ENCODE data around the gene PDE3A. TPM values are rescaled to one million over a fixed set of nuclear protein-coding genes. Genes with fewer than 3 reads are reported as not detected.

PDE3A gene
- total RNA-seq, 1 donor from 2014 or later, result 0.14 TPM

DNA sequence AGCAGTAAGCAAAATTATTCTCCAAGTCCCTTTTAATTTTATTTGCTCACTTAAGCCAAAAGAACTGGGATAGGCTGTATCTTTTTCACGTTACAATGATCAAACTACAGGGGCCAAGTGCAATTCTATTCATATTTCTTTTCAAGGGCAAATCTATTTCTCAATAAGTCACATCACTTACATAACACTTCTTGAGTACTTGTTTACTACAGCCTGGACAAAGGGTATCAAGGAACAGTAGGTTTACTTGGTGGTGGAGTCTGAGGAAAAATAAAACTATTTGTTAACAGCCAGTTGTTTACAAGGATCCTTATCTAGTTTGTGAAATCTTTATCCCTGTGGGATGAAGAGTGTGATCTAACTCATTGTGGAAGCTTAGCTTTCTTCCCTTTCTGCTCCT lies 72.1 kb downstream of the PDE3A start:
- Mint-ChIP-seq H3K27ac (no peak overlapping the region), H3K27me3 (ENCODE audit: low read depth) (no peaks in the 10 kb centered on the region), H3K4me3 (ENCODE audit: low read depth) (no peak overlapping the region), H3K36me3 (ENCODE audit: low read depth) (no peaks in the 10 kb centered on the region), H3K9me3 (no peaks in the 10 kb centered on the region), H3K4me1 (ENCODE audit: low read depth) (no peaks in the 10 kb centered on the region)
- DNase-seq (ENCODE audit: low spot score), result no peak
- intact Hi-C loops (cut with micrococcal nuclease), result no loop called here

DNA sequence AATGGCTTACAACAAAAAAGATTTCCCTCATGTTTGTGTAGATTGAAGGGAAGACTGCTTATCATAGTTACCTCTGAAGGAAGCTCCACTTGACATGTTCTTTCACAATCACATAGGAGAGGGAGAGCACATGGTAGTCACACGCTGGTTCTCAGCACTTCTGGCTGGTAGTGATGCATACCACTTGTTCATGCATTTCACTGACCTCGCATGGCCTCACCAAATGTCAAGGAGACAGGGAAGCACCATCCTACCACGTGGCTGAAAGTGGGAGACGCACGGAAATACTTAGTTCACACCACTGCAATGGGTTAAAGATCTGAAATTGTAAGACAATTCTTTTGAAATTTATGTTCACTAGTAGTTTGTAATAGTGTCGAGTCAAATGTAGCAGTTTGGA lies 74.0 kb downstream of the PDE3A start:
- Mint-ChIP-seq H3K36me3 (ENCODE audit: low read depth) (no peaks in the 10 kb centered on the region), H3K27ac (no peak overlapping the region), H3K4me3 (ENCODE audit: low read depth) (no peak overlapping the region), H3K9me3 (no peaks in the 10 kb centered on the region), H3K27me3 (ENCODE audit: low read depth) (no peaks in the 10 kb centered on the region), H3K4me1 (ENCODE audit: low read depth) (no peaks in the 10 kb centered on the region)
- DNase-seq (ENCODE audit: low spot score), result no peak
- intact Hi-C loops (cut with micrococcal nuclease), result no loop called here

DNA sequence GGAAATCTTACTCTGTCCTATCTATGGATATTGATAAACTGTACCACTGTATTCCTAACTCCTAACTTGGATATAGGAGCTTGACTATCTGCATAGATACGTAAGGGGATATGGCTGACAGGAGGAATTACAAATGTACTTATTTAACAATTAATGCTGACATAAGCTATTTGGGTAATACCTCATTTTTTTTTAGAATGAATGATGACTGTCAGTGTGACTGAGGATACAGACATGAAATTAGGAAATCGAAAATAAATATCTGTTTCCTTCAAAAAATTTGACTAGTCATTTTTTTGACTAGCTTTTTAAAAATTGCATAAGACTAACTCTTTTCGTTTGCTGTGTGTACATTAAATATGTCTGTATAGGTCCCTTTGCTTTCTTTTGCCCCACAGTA lies 74.9 kb downstream of the PDE3A start:
- H3K4me1 Mint-ChIP-seq (ENCODE audit: low read depth), result no peaks in the 10 kb centered on the region
- H3K9me3 Mint-ChIP-seq, result no peaks in the 10 kb centered on the region
- H3K4me3 Mint-ChIP-seq (ENCODE audit: low read depth), result no peak overlapping the region
- intact Hi-C loops (cut with micrococcal nuclease), result no loop called here
- no peaks in the 10 kb centered on the region for H3K36me3 Mint-ChIP-seq (ENCODE audit: low read depth)
- H3K27ac Mint-ChIP-seq, result no peak overlapping the region
- no peaks in the 10 kb centered on the region for H3K27me3 Mint-ChIP-seq (ENCODE audit: low read depth)
- DNase-seq (ENCODE audit: low spot score), result no peak

DNA sequence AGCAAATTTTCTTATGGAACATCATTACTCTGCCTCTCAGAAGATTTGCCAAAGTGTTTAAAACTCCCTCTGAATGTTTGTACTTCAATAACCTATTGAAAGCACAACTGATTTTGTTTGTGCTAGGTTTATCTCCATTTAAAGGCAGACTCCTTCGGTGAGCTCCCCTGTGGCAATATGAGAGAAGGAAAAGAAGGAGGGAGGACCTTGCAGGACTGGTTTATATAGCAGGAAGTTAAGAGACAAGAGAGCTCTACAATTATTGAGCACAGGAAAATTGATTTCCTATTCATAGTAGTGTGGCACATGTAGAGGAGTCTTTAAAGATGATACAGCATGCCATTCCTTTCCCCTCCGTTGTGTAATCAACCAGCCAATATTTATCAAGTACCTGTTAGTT lies 75.5 kb downstream of the PDE3A start:
- Mint-ChIP-seq H3K36me3 (ENCODE audit: low read depth) (no peaks in the 10 kb centered on the region), H3K4me3 (ENCODE audit: low read depth) (no peak overlapping the region), H3K27me3 (ENCODE audit: low read depth) (no peaks in the 10 kb centered on the region), H3K27ac (no peak overlapping the region), H3K4me1 (ENCODE audit: low read depth) (no peaks in the 10 kb centered on the region), H3K9me3 (no peaks in the 10 kb centered on the region)
- no peak for DNase-seq (ENCODE audit: low spot score)
- intact Hi-C loops (cut with micrococcal nuclease), result no loop called here

DNA sequence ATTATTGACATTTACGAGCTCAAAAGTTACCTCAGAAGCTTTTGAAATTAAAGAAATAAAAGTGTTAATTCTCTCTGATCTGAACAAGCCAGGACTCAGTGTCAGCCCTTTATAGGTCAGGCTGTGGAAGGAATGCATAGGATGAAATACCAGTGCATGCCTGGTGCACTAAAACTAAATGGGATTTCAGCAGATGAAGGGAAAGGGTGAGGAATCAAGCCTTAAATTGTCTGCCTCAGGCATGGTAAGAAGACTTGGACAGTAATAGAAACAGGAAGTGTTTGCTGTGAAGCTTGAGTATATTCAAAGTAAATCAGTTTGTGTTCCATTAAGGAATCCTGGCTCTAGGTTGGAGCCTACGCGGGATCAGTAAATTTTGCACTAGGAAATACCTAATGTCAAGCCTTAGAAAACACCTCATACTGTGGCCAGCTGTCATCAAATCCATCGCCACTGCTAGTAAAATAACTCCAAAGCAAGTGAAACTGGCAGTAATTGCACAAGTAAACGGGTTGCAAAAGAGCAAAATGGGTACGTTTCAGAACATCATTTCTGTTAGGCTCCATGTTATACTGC lies 76.3 kb downstream of the PDE3A start:
- Mint-ChIP-seq H3K27me3 (ENCODE audit: low read depth) (no peaks in the 10 kb centered on the region), H3K36me3 (ENCODE audit: low read depth) (no peaks in the 10 kb centered on the region), H3K4me1 (ENCODE audit: low read depth) (no peaks in the 10 kb centered on the region)

DNA sequence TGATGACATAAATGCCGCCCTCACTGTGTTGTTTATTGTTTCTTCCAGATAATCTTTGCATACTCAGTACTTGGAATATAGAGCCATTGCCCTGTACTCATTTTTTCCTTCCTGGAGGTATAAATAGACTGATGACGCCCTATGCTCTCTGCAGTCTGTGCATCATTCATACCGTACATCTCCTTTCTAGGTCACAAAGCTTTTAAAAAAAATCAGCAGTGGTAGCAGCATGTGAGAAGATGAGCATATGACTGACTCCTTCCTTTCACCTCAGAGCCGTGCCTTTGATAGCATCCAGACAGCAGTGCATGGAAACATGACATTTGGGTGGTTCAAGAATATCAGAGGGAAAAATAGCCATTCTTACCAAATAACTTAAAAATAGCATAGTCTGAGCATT lies 77.3 kb downstream of the PDE3A start:
- DNase-seq (ENCODE audit: low spot score), result no peak
- H3K36me3 Mint-ChIP-seq (ENCODE audit: low read depth), result no peaks in the 10 kb centered on the region
- H3K9me3 Mint-ChIP-seq, result no peaks in the 10 kb centered on the region
- H3K4me1 Mint-ChIP-seq (ENCODE audit: low read depth), result no peaks in the 10 kb centered on the region
- H3K27ac Mint-ChIP-seq, result no peak overlapping the region
- intact Hi-C loops (cut with micrococcal nuclease), result no loop called here
- H3K27me3 Mint-ChIP-seq (ENCODE audit: low read depth), result no peaks in the 10 kb centered on the region
- H3K4me3 Mint-ChIP-seq (ENCODE audit: low read depth), result no peak overlapping the region

More for the DNA sequence above, 76.3 kb downstream of the PDE3A start:
- H3K9me3 Mint-ChIP-seq, result no peaks in the 10 kb centered on the region
- intact Hi-C loops (cut with micrococcal nuclease), result no loop called here
- no peak overlapping the region for H3K27ac Mint-ChIP-seq
- H3K4me3 Mint-ChIP-seq (ENCODE audit: low read depth), result no peak overlapping the region
- DNase-seq (ENCODE audit: low spot score), result no peak

DNA sequence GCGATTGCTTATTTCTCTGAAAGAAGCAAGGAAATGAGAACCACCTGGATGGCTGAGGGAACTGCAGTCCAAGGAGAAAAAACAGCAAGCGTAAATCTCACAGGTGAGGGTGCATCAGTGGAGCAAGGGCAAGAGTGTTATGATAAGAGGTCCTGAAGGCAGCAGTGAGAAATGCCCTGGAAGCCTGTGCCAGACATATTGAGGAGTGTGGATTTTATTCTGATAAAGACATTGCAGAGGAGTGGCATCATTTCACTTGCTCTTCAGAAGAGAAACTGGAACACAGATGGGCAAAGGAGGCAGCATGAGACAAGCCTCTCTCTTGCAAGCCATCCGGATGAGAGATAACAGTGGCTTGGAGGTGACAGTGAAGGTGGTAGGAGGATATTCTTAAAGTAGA lies 78.5 kb downstream of the PDE3A start:
- no peaks in the 10 kb centered on the region for H3K9me3 Mint-ChIP-seq
- no peak overlapping the region for H3K4me3 Mint-ChIP-seq (ENCODE audit: low read depth)
- no peak for DNase-seq (ENCODE audit: low spot score)
- H3K4me1 Mint-ChIP-seq (ENCODE audit: low read depth), result no peaks in the 10 kb centered on the region
- no peaks in the 10 kb centered on the region for H3K36me3 Mint-ChIP-seq (ENCODE audit: low read depth)
- H3K27me3 Mint-ChIP-seq (ENCODE audit: low read depth), result no peaks in the 10 kb centered on the region
- intact Hi-C loops (cut with micrococcal nuclease), result no loop called here
- no peak overlapping the region for H3K27ac Mint-ChIP-seq

DNA sequence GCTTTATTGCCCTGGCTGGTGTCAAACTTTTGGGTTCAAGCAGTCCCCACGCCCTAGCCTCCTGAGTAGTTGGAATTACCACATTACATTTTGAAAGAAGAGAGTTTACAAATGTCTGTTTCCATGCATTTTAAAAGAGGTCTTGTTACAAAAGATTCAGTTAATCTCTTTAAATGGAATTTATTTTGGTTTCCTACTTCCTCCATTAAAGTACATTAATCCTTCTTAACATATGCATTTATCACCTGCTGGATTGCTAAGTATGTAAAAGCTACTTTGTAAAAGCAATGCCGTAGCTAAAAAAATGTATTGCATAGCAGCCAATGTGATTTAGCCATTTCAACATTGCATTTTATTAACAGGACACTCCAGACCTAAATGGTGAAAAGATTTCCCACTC lies 80.4 kb downstream of the PDE3A start:
- H3K27ac Mint-ChIP-seq, result no peak overlapping the region
- intact Hi-C loops (cut with micrococcal nuclease), result no loop called here
- no peaks in the 10 kb centered on the region for H3K4me1 Mint-ChIP-seq (ENCODE audit: low read depth)
- no peak for DNase-seq (ENCODE audit: low spot score)
- H3K36me3 Mint-ChIP-seq (ENCODE audit: low read depth), result no peaks in the 10 kb centered on the region
- H3K4me3 Mint-ChIP-seq (ENCODE audit: low read depth), result no peak overlapping the region
- H3K27me3 Mint-ChIP-seq (ENCODE audit: low read depth), result no peaks in the 10 kb centered on the region
- no peaks in the 10 kb centered on the region for H3K9me3 Mint-ChIP-seq

DNA sequence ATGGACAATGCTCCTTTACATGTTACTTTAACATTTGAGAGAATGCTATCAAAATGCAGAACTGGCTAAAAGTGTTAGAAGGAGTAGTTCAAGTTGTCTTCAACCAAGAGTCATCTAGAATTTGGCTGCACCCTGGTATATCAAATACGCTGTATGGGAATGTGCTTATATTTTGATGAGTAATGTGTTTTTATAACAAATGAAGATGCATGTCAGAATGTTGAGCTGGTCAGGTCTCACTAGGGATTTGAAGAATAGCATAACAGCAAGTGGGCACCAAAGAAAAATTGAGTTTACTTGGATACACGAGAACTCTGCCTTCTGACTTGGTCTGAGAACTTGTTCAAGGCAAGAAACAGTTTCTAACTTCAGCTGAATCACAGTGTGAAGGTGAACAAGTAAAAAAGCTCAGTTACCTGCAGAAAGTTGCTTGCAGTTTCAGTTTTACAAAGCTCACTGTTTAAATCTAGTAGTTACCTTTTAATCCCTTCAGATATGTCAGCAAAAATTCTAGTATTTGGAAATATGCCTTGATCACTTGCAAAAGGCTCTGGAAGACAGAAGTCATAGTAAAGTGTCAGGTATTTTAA lies 82.3 kb downstream of the PDE3A start:
- H3K4me1 Mint-ChIP-seq (ENCODE audit: low read depth), result no peaks in the 10 kb centered on the region
- no peaks in the 10 kb centered on the region for H3K27me3 Mint-ChIP-seq (ENCODE audit: low read depth)
- H3K27ac Mint-ChIP-seq, result no peak overlapping the region
- intact Hi-C loops (cut with micrococcal nuclease), result no loop called here
- H3K36me3 Mint-ChIP-seq (ENCODE audit: low read depth), result no peaks in the 10 kb centered on the region
- no peak overlapping the region for H3K4me3 Mint-ChIP-seq (ENCODE audit: low read depth)
- DNase-seq (ENCODE audit: low spot score), result no peak
- H3K9me3 Mint-ChIP-seq, result no peaks in the 10 kb centered on the region

DNA sequence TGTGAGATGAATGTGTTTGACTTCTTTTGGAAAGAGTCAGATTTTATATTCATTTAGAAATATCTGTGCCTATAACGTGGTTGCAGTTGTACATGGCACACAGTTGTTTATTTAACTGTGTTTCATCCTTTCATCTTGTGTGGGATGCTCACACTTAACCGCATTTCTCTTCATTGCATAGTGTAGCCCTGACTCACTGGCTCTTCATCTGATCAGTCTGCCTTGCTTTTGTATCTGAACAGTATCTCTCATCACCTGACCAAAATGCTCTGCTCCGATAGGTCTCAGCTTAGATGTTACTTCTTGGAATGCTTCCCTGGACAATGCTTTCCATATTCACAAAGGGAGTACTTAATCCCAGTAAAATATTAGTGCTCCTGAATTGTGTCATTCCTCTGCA lies 83.4 kb downstream of the PDE3A start:
- H3K4me3 Mint-ChIP-seq (ENCODE audit: low read depth), result no peak overlapping the region
- DNase-seq (ENCODE audit: low spot score), result no peak
- no peaks in the 10 kb centered on the region for H3K36me3 Mint-ChIP-seq (ENCODE audit: low read depth)
- H3K9me3 Mint-ChIP-seq, result no peaks in the 10 kb centered on the region
- intact Hi-C loops (cut with micrococcal nuclease), result no loop called here
- no peak overlapping the region for H3K27ac Mint-ChIP-seq
- H3K27me3 Mint-ChIP-seq (ENCODE audit: low read depth), result no peaks in the 10 kb centered on the region
- H3K4me1 Mint-ChIP-seq (ENCODE audit: low read depth), result no peaks in the 10 kb centered on the region

DNA sequence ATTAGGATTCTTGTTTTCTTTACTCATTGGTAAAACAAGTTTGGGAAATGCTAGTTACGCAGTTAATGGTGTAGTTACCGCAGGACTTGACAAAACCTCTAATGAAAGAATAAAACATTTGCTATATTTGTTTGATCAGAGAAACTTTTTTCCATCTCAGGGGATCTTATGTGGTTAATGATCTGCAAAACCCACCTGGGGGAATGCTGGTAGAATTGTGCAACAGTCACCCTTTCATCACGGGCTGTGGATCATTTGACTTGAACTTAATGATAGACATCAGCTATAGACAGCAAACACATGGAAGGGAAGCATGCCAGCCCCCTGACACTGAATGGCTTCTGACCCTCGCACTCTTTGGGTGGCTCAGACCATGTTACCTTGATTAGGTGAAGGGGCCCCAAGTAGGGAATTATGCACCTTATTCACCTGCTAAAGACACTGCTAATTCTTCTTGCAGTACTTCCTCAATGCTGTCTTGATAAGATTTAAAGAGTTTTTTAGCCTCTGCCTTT lies 84.2 kb downstream of the PDE3A start:
- no peak for DNase-seq (ENCODE audit: low spot score)
- intact Hi-C loops (cut with micrococcal nuclease), result no loop called here
- H3K27ac Mint-ChIP-seq, result no peak overlapping the region
- H3K4me3 Mint-ChIP-seq (ENCODE audit: low read depth), result no peak overlapping the region
- H3K27me3 Mint-ChIP-seq (ENCODE audit: low read depth), result no peaks in the 10 kb centered on the region
- no peaks in the 10 kb centered on the region for H3K4me1 Mint-ChIP-seq (ENCODE audit: low read depth)
- no peaks in the 10 kb centered on the region for H3K9me3 Mint-ChIP-seq
- H3K36me3 Mint-ChIP-seq (ENCODE audit: low read depth), result no peaks in the 10 kb centered on the region

DNA sequence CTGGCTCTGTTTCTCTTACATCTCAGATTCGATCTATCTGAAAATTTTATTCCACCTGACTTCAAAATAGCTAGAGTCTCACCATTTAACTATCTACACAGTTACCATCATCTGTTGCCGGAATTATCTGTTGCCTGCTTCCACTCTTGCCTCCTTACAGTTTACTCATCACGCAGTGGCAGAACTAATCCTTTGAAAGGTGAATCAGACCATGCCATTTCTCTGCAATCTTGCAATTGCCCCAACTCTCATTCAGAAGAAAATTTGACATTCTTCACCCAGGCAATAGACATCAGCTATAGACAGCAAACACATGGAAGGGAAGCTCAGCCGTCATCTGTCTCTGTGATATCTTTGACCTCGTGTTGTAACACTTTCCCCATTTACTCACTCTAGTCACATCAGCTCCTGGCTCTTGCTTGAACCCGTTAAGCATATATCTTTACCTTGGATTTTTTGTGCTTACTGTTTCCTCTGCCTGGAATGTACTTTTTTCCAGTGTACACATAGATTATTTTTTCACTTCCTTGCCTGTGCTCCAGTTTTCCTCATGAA lies 85.5 kb downstream of the PDE3A start:
- Mint-ChIP-seq H3K27me3 (ENCODE audit: low read depth) (no peaks in the 10 kb centered on the region), H3K4me1 (ENCODE audit: low read depth) (no peaks in the 10 kb centered on the region), H3K36me3 (ENCODE audit: low read depth) (no peaks in the 10 kb centered on the region), H3K27ac (no peak overlapping the region), H3K4me3 (ENCODE audit: low read depth) (no peak overlapping the region), H3K9me3 (no peaks in the 10 kb centered on the region)
- no peak for DNase-seq (ENCODE audit: low spot score)
- intact Hi-C loops (cut with micrococcal nuclease), result no loop called here

DNA sequence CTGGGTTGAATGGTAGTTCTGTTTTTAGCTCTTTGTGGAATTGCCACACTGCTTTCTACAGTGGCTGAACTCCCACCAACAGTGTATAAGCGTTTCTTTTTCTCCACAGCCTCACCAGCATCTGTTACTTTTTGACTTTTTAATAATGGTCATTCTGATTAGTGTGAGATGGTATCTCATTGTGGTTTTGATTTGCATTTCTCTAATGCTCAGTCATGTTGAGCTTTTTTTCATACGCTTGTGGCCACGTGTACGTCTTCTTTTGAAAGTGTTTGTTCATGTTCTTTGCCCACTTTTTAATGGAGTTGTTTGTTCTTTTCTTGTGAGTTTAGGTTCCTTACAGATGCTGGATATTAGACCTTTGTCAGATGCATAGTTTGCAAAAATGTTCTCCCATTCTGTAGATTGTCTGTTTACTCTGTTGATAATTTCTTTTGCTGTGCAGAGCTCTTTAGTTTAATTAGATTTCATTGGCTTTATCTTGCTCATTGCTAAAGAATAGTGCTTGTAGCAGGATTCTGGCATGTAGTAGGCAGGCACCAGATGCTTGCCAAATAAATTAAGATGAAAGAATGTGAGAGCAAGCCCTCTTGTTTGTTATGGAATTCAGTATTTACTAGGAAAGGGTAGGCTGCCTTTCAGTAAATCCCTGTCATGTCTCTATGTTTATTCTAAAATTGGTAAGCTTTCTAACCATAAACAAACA lies 86.8 kb downstream of the PDE3A start:
- Mint-ChIP-seq H3K27me3 (ENCODE audit: low read depth) (no peaks in the 10 kb centered on the region), H3K36me3 (ENCODE audit: low read depth) (no peaks in the 10 kb centered on the region), H3K4me1 (ENCODE audit: low read depth) (no peaks in the 10 kb centered on the region)

More for the DNA sequence above, 86.8 kb downstream of the PDE3A start:
- Mint-ChIP-seq H3K27ac (no peak overlapping the region), H3K4me3 (ENCODE audit: low read depth) (no peak overlapping the region), H3K9me3 (no peaks in the 10 kb centered on the region)
- DNase-seq (ENCODE audit: low spot score), result no peak
- intact Hi-C loops (cut with micrococcal nuclease), result no loop called here

Measured in activated T-helper 2 cell treated with anti-CD3 and anti-CD28 coated beads, Interferon-gamma antibody, Interleukin-2, Interleukin-4, amounts not matched to agents 10 μg/mL and 5 μg/mL and 100 μg/mL, durations not matched to agents 14 hours and 24 hours and 36 hours (primary cell).